ENCODE data around the gene ACOX2. TPM values are rescaled to one million over a fixed set of nuclear protein-coding genes. Genes with fewer than 3 reads are reported as not detected.

Gene ACOX2
- total RNA-seq, 2 donors from 2014 or later, result 19.7 to 42.5 TPM

- WGBS, result 67% methylated on average over 18 of the region's 18 CpGs
- Histone ChIP-seq H3K9me3 (no peaks in the 10 kb centered on the region), H3K36me3 (no peaks in the 10 kb centered on the region), H3K27me3 (replicated peaks; ENCODE audit: insufficient read depth) (no peaks in the 10 kb centered on the region), H3K27ac (no peak overlapping the region), H3K4me1 (replicated peaks) (no peaks in the 10 kb centered on the region), H3K4me3 (no peak overlapping the region)
- no peak for TF ChIP-seq POLR2AphosphoS5 (IDR thresholded peaks at IDR 0.05)
- TF ChIP-seq POLR2A (IDR thresholded peaks at IDR 0.05), result no peak
- TF ChIP-seq CTCF (IDR thresholded peaks at IDR 0.05), result no peak
- intact Hi-C loops (cut with DNase I), result no loop called here
- no peak for DNase-seq (ENCODE audit: low spot score)
Measured at GRCh38 chr3:58487140-58487886, 49.7 kb downstream of the ACOX2 start.

GRCh38 chr3:58485801-58486435, 51.1 kb downstream of the ACOX2 start:
- H3K27ac ChIP-seq, result no peak overlapping the region
- no peaks in the 10 kb centered on the region for H3K4me1 ChIP-seq (replicated peaks)
- no peak for DNase-seq (ENCODE audit: low spot score)
- intact Hi-C loops (cut with DNase I), result no loop called here
- H3K36me3 ChIP-seq, result no peaks in the 10 kb centered on the region
- H3K9me3 ChIP-seq, result no peaks in the 10 kb centered on the region
- no peak overlapping the region for H3K4me3 ChIP-seq
- no peak for TF ChIP-seq POLR2AphosphoS5 (IDR thresholded peaks at IDR 0.05)
- TF ChIP-seq CTCF (IDR thresholded peaks at IDR 0.05), result no peak
- TF ChIP-seq POLR2A (IDR thresholded peaks at IDR 0.05), result no peak
- no peaks in the 10 kb centered on the region for H3K27me3 ChIP-seq (replicated peaks; ENCODE audit: insufficient read depth)
- WGBS, result 91% methylated on average over 6 of the region's 6 CpGs

DNA sequence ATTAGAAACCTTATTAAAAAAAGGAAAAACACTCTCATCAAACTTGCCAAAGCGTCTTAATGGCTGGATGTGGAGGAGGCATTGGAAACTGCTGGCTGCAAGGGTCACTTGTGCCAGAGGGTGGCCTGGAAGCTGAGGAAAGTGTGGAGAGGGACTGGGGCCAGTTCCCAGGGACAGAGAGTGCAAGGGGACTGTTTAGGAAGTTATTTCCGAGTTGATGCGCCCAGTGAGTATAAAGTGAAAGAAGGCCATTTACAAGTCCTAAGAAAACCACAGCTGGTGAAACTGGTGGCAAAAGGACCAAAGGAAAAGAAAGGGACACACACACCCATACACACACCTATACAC, 52.3 kb downstream of the ACOX2 start:
- H3K9me3 ChIP-seq, result no peaks in the 10 kb centered on the region
- H3K27ac ChIP-seq, result no peak overlapping the region
- intact Hi-C loops (cut with DNase I), result no loop called here
- H3K27me3 ChIP-seq (replicated peaks; ENCODE audit: insufficient read depth), result no peaks in the 10 kb centered on the region
- TF ChIP-seq POLR2A (IDR thresholded peaks at IDR 0.05) (no peak), POLR2AphosphoS5 (IDR thresholded peaks at IDR 0.05) (no peak), CTCF (IDR thresholded peaks at IDR 0.05) (no peak)
- no peak for DNase-seq (ENCODE audit: low spot score)
- no peaks in the 10 kb centered on the region for H3K36me3 ChIP-seq
- no peak overlapping the region for H3K4me3 ChIP-seq
- 37% methylated on average over 3 of the region's 3 CpGs for WGBS
- no peaks in the 10 kb centered on the region for H3K4me1 ChIP-seq (replicated peaks)

DNA sequence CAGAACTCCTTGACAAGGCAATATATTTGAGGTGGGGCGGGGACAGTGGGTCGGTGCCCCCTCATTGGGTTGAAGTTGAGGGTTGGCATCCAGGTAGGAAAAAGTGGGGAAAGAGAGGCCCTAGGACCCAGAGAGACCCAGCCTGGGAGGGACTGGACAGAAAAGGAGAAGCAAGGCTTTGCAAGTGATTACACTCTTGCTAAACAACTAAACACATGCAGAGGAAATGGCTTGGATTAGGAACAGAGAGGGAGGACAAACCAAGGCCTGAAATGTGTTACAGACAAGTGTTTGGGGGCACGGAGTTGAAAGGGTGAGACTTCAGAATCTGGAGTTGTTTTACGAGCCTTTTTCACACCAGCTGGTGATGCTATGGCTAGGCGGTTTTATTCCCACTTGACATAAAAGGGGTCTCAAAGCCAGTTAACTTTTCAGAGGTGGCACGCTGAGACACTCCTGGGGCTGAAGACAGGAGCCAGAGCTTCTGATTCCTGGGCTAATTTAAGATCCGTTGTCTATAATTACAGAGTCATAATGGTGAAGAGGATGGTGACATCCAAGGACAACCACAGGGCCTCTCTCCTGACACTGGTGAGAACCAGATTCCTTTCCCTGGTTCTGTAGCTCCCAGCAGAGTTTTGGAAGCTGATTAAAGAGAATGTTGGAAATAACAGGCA, 52.8 kb downstream of the ACOX2 start:
- intact Hi-C loops (cut with DNase I), result no loop called here
- H3K36me3 ChIP-seq, result no peaks in the 10 kb centered on the region
- DNase-seq (ENCODE audit: low spot score), result no peak
- H3K9me3 ChIP-seq, result no peaks in the 10 kb centered on the region
- no peak overlapping the region for H3K27ac ChIP-seq
- no peaks in the 10 kb centered on the region for H3K4me1 ChIP-seq (replicated peaks)
- H3K4me3 ChIP-seq, result no peak overlapping the region
- WGBS, result 51% methylated on average over 7 of the region's 7 CpGs
- TF ChIP-seq POLR2AphosphoS5 (IDR thresholded peaks at IDR 0.05) (no peak), CTCF (IDR thresholded peaks at IDR 0.05) (no peak), POLR2A (IDR thresholded peaks at IDR 0.05) (no peak)
- no peaks in the 10 kb centered on the region for H3K27me3 ChIP-seq (replicated peaks; ENCODE audit: insufficient read depth)

Data from prostate gland (tissue), 2 donors.